A673 (cell line): ENCODE results near the gene ARNT2.

Experiments used
- CTCF ChIP-seq: fragments of 300-800, 200-600 bp; sonication (generic); conservative IDR thresholded peaks from 2 replicates; pipeline ENCODE4 v1.5.1; 2017; ENCODE audit warnings: low read depth, mild to moderate bottlenecking, antibody characterized with exemption, low read length, moderate library complexity, mixed read lengths
- EZH2 ChIP-seq: fragments of 200-600 bp; sonication (generic); IDR thresholded peaks from 2 replicates; pipeline ENCODE4 v1.6.1; 2017; ENCODE audit warnings: borderline replicate concordance, low read depth, mild to moderate bottlenecking, mixed read lengths, antibody characterized with exemption, low read length; ENCODE audit not compliant: poor library complexity, severe bottlenecking

DNA sequence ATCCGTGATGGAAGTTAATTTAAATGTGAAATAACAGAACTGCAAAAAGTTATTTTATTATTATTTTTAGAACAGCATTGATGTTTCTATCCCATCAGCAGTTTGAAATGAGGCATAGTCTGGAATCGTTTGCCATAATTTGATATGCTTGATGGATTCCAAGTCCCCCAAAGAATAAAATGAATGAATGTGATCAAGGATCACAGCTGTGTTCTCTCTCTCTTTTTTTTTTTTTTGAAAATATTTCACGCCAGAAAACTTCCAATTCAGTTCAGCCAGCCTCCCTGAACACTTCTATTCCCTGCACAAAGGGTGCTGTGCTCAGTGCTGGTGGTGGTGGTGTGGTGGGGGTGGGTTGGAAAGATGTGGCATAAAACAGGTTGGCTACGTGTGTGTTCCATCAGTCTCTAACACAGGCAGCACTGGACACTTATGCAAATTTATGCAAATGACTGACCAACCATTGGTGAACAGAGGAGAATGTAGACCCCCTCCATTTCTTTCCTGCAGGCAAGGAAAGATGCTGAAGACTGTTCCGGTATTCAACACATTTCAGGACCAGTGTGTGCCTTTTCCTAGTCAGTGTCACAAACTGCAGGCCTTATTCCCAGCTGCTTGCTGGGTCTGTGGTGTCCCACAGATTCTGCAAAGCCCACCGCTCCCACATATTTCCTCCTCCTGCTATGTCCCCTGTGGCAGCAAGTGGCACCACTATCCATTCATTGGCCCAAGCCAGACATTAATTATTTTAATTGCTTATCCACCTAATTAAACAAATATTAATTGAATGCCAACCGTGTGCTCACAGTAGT, 10.6 kb downstream of the ARNT2 start:
- TF ChIP-seq CTCF (no peak), EZH2 (no peak)
